Inflammatory macrophage treated with lipopolysaccharide for 4 hours (primary cell): Measurements from ENCODE around the gene LRRC4C.
"Not testable (repeated sequence)": the region's sequence is repeated elsewhere in the genome, so short reads cannot be mapped to it uniquely, and the experiment has no call there.

ENCODE experiments used
- DNase-seq: peaks from one replicate; pipeline ENCODE4 v3.0.0-alpha.2; 2020

LRRC4C gene

GRCh38 chr11:41110527-41110926, 348.9 kb downstream of the LRRC4C start:
- no peak for DNase-seq

GRCh38 chr11:41102471-41102870, 357.0 kb downstream of the LRRC4C start:
- DNase-seq, result no peak

- DNase-seq, result no peak
These were observed 359.8 kb downstream of the LRRC4C start for GRCh38 chr11:41099654-41100053.

DNA sequence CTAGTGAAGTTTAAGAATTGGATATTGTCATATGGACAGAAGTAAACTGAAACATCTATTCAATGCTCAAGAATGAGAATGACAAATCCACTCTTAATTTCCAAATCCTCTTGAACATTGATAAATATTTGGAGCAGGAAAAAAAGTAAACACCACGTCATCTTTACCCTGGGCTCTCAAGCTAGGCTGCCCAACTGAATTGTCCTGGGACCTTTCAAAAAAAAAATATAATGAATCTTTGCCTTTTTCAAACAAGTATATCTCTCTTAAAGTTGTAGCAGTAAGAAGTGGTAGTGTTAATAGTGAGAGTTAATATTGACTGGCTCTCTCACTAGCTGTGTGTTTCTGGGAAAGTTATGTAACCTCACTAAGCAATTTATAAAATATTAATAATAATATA, 374.3 kb downstream of the LRRC4C start:
- DNase-seq, result no peak

DNA sequence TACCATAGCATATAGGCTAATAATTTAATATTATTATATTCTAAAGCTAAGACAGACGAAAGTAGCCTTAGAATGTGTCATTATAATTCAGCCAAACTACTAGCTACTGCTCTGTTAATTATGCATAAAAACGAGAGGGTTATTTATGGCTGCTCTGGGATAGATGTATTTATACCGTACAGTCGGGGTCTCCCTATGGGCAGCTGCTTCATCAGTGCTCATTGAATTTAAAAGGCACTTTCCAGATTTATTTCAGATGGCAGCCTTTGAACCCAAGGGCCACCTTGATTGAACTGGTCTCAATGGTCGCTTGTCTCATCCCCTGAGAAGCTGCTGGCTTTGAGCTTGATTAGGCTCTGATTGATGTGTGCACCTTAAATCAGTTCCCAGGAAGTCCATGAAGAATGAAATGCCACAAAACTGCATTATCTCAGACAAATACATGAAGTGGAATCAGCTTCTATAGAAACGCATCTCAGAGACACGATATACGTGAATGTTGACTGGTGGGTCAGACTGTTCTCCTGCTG, 377.6 kb downstream of the LRRC4C start:
- DNase-seq, result no peak

DNA sequence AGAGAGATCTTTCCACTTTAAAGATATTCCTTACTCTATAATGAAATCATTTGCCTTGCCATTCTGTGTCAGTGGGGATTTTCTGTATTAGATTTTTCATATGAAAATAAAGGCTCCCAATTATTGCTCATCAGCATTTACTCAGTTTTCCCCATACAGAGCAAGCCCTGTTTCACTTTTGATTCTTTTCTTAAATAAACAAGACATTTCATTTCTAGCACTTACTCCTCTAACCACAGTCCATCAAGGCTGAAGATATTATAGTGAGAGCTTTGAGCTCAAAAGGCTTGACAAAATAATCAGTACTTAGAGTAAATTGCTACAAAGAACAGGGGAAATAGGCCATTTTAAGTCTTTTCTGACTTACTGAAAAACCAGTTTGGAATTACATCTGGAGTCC, 385.1 kb downstream of the LRRC4C start:
- no peak for DNase-seq

GRCh38 chr11:41065432-41065831, 394.0 kb downstream of the LRRC4C start:
- no peak for DNase-seq

DNA sequence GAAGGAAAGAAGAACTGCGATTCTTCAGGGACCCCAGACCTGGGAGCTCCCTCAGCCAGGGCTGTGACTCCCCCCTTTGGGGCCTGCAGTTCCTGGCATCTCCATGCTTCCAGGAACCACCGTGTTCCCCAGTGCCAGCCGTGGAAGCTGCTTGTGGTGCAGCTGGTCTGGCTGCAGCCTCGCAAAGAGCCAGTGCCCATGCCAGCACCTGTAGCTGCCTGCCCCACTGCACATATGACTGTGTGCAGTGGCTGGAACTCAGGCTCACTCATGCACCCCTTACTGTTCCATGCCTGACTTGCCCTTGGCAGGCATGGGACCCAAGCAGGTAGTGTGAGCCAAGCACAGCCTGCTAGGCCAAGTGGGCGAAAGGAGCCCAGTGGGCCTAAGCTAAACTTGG, 401.3 kb downstream of the LRRC4C start:
- DNase-seq, result no peak

- DNase-seq, result no peak
These were observed 402.4 kb downstream of the LRRC4C start for GRCh38 chr11:41056892-41057569.

DNA sequence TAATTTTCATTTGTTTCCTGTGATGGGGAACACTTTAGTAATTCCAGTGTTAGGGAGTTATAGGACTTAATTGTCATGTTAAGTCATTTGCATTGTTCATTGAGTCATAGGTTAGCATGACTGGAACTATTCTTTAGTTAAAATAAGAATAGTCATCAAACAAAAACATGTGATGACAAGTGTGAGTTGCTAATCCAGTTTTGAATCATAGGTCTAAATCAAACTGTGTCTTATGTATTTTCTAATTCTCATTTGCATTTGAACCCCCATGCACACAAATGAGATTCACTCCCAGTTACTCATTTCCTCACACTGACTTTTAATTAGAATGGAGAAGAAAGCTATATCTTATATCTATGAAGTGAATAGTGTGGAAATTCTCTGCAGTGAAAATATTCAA, 405.6 kb downstream of the LRRC4C start:
- DNase-seq, result no peak

DNA sequence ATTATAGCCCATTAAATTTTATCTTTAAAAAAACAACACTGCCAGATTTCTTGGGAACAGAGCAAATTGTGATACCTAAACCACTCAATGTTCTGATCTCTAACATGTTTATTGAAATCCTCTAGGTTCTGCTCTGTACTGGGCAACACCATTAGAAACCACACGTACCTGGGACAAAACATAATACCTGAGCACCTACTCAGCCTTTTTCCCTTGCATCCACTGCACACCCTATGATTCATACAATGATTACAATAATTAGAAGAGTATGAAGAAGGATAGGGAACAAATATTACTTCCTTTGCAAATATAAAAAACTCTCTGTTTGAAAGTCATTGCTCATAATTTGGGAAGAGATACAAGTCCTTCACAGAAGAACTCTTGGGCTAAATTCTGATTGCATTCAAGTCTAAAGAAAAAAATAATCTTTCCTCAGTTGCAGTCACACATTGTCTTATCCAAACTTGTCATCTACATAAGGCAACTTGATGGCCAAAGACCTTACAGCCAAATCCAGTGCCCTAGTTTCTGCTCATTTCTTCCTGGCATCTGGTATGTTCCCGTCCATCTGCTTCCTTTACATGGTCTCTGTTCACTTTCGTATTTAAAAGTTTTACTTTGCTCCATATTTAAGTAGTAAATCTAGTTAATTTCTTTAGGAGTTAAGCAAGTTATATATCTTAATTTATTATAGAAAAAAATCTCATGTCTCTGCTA, 407.4 kb downstream of the LRRC4C start:
- no peak for DNase-seq

GRCh38 chr11:41050791-41051190, 408.7 kb downstream of the LRRC4C start:
- no peak for DNase-seq

GRCh38 chr11:41047229-41047628, 412.2 kb downstream of the LRRC4C start:
- no peak for DNase-seq

- DNase-seq, result no peak
These were observed 414.2 kb downstream of the LRRC4C start for GRCh38 chr11:41045266-41045665.

DNA sequence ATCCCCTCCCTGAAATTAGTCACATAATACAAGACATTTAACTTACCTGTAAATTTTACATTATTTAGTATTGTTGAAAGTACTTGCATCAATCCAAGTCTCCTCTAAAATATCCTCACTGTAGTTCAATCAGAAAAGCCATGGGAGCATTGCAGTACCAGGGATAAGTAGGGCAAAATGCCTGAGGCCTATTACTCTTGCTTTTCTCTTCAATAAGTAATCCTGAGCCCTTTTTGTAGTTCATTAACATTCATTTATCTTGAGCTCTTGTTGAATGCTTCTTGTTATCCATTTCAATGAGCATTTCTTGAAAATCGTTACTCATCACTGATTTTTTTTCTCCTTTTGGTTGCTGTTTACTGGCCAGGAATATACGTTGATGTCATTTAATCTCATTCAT, 414.7 kb downstream of the LRRC4C start:
- DNase-seq, result no peak

- no peak for DNase-seq
These were observed 416.8 kb downstream of the LRRC4C start for GRCh38 chr11:41042688-41043087.

DNA sequence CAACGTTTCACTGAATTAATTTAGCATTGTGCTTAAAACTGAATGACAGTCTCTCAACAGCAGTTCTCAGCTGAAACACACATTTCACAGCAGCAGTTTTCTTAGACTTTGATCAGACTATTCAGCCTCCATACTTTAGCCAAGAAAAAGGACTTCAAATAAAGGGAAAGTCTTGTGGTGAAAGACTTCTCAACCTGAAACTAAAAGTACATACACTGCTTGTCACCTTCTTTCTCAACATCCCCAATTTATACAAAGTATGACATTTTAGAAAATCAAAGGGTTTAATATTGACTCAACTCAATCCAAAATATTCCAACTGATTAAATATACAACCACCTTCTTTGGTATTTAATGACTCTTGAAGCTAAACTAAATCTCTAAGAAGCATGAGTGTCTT, 419.0 kb downstream of the LRRC4C start:
- no peak for DNase-seq

GRCh38 chr11:41039592-41039991, 419.9 kb downstream of the LRRC4C start:
- DNase-seq, result no peak

DNA sequence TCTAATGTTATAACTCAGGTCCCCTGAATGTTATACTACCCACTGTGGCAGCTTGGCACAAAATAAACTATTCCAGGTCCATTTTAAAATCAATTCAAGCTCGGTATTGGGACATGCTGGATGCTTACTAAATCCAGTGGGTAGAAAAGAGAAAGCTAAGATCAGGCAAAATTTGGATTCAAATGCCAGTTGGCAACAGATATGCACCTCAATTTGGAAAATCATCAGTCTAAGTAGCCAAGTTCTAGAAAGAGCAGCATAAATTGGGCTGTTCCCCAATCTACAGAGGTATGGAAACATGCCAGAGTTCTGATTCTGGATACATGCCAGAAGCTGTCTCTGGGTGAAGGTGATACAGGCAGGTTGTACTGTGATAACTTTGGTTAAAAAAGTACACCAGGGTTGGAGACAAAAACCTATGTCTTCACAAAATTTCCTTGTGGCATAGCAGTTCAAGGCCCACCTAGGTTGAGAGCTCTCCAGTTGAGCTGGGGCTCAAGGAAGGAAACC, 427.8 kb downstream of the LRRC4C start:
- no peak for DNase-seq

DNA sequence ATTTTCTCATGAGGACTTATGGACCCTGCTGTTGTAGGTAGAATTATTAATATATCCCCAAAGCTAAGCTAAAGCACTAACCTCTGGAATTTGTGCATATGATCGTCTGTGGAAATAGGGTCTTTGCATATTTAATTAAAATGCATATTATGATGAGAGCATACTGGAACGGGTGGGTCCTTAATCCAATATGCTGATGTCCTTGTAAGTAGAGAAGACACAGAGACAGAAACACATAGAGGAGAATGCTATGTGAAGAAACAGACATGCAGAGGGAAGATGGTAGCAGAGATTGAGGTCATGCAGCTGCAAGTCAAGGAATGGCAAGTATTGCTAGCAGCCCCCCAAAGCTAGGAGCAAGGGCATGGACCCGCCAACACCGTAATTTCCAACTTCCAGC, 439.2 kb downstream of the LRRC4C start:
- no peak for DNase-seq

- DNase-seq, result not testable (repeated sequence)
These were observed 439.8 kb downstream of the LRRC4C start for GRCh38 chr11:41019666-41020065.

DNA sequence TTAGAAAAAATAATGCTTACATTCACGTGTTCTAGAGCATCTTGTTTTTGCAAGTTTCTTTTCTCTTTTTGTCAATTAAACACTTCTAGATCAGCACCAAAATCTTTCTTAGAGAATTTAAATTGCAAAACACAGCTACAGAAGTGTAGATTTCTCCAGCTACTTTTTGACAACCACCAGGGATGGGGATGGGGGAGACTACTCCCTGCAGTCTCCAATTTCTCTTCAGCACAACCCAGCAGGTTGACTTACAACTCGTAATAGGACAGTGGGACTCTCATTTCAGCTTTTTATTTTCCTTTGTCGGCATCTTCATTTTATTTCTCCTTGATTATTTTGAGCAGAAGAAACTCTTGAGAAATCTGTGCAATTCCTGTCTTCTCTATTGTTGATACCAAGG, 441.2 kb downstream of the LRRC4C start:
- DNase-seq, result no peak

DNA sequence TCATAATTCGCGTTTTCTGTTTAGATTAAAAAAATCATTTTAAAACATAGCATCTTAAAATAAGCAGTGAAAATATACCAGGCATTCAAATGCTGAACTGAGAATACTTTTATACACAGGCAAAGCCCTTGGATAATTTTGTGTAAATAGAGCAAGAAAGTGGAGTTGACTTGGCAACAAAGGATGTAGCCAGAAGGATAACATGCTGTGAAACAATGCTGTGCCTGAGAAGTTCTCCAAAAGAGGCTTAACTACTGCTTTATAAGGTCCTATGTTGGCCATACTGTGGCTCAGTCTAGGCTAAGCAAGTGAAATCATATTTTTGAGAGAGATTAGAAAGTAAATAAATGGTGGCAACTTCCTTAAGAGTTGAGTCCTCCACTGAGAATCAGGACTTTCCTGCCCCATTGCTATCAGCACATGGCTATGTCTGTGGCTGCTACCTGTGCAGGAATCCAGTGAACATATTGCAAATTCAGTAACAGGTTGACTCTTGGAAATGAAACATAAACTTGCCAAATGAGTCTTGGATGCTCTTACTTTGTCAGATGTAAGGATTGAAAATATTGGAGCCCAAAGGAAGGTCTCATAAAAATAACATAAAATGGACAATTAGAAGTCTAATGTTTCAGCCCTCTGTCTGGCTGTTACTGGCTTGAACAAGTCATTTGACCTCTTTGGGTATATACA, 448.9 kb downstream of the LRRC4C start:
- no peak for DNase-seq

GRCh38 chr11:41005986-41006385, 453.5 kb downstream of the LRRC4C start:
- DNase-seq, result no peak
